ENCODE results near the gene GRID1. TPM values are rescaled to one million over a fixed set of nuclear protein-coding genes. Genes with fewer than 3 reads are reported as not detected.

The GRID1 gene
- total and polyA plus RNA-seq, 11 donors, result 0.69 to 3.4 (median 1.6) TPM

- DNase-seq, result peak in 2 of 5 donors; percentile 19 to 45
- TF ChIP-seq CTCF (IDR thresholded peaks at IDR 0.05) (no peak), POLR2A (IDR thresholded peaks at IDR 0.05) (no peak)
- H3K4me1 ChIP-seq, result peaks cover 0 to 62% (median 19%) of the 10 kb centered on the region in 12 donors
- intact Hi-C loops (cut with DNase I), result loop anchor here in 6 of 10 donors (5.0 to 10.0 kb wide), 8 partner anchors 260 to 577 kb away; no protein-coding TSS in a partner anchor
- no peak overlapping the region for H3K27ac ChIP-seq
- H3K4me3 ChIP-seq, result peak overlapping the region in 7 of 12 donors; percentile 51 to 77 (median 63)
- H3K9me3 ChIP-seq, result no peaks in the 10 kb centered on the region
- peaks cover 12 to 56% (median 30%) of the 10 kb centered on the region in 9 donors for H3K27me3 ChIP-seq
- no peaks in the 10 kb centered on the region for H3K36me3 ChIP-seq
- WGBS, 4 donors, result 38 to 44% (median 40%) methylated on average over 21 to 46 of the region's 46 CpGs
- no peak for ATAC-seq
Observed at GRCh38 chr10:86364491-86365345, 1.9 kb downstream of the GRID1 start.

DNA sequence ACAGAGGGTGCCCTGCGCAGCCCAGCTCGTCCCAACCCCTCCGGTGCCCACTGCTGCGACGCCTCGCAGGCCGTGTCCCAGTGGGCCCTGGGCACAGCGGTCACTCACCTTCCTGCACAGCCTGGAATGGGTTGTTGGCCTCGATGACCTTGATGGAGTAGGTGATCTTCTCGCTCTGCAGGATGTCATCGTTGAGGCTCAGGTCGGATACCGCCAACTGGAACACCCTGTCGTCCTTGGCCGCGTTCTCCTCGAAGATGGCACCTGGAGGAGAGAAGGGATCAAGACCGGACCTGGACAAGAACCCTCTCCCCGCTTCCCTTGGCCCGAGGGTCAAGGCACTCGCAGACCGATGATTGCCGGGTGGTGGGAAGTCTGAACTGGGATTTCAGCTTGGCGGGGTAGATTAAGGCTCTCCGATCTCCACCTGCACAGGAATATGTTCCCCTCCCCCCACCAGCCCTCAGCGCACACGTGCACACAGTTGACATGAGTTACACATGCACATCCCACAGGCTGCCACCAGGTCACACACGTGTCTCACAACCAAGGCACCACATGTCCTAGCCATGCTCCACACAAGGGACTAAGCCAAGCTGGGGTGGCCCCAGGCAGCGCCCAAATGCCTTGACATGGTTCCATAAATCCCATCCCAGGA is 2.6 kb downstream of the GRID1 start:
- H3K9me3 ChIP-seq, result no peaks in the 10 kb centered on the region
- H3K4me1 ChIP-seq, result peaks cover 0 to 62% (median 19%) of the 10 kb centered on the region in 12 donors
- TF ChIP-seq CTCF (IDR thresholded peaks at IDR 0.05), result no peak
- no peak for TF ChIP-seq POLR2A (IDR thresholded peaks at IDR 0.05)
- no peak overlapping the region for H3K4me3 ChIP-seq
- H3K27me3 ChIP-seq, result peaks cover 12 to 52% (median 28%) of the 10 kb centered on the region in 9 donors
- H3K27ac ChIP-seq, result no peak overlapping the region
- 41 to 75% (median 53%) methylated on average over 13 to 29 of the region's 29 CpGs for WGBS, 4 donors
- intact Hi-C loops (cut with DNase I), result loop anchor here in 6 of 10 donors (5.0 to 10.0 kb wide), 7 partner anchors 259 to 577 kb away; no protein-coding TSS in a partner anchor
- H3K36me3 ChIP-seq, result no peaks in the 10 kb centered on the region
- ATAC-seq, result no peak
- peak in 2 of 5 donors; percentile 14 to 55 for DNase-seq

DNA sequence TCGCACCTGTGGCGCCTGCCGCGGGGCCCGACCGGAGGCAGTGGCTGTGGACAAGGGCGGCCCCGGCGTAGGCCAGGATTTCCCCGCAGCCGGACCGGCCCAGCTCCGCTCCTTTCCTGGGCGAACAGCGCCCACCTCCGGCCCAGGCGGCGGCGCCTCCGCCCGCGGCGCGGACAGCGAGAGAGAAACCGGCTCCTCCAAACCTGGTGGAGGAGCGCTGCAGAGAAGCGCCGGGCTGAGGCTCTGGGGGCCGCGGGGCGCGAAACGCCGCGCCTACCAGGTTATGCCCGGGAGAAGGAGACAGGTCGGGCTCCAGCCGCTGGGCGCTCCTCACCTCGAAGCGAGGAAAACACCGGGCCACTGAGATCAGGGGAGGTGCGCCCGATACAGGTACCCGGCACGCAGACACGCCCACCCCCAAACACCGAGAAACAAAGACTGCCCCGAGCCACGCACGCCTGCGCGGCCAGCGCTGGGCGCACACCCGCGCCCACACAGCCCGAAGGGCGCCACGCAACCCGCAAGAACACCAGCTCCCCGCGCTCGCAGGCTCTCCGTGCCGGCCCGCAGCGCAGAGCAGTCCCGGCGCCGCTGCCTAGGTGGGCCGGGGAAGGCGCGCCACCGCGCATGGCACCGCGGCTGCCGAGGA is 3.3 kb downstream of the GRID1 start:
- no peak for TF ChIP-seq POLR2A (IDR thresholded peaks at IDR 0.05)
- TF ChIP-seq CTCF (IDR thresholded peaks at IDR 0.05), result peak; percentile 27 to 61 (median 48)
- Histone ChIP-seq H3K27me3 (peaks cover 12 to 52% (median 28%) of the 10 kb centered on the region in 9 donors), H3K4me3 (peak overlapping the region in 4 of 12 donors; percentile 11 to 15 (median 15)), H3K9me3 (no peaks in the 10 kb centered on the region), H3K27ac (peak overlapping the region in 1 of 12 donors; percentile 29), H3K4me1 (peaks cover 0 to 62% (median 19%) of the 10 kb centered on the region in 12 donors), H3K36me3 (no peaks in the 10 kb centered on the region)
- 20 to 34% (median 29%) methylated on average over 40 to 80 of the region's 80 CpGs for WGBS, 4 donors
- ATAC-seq (peak; percentile 17 to 70 (median 66)), DNase-seq (peak in 4 of 5 donors; percentile 40 to 74 (median 49))
- intact Hi-C loops (cut with DNase I), result loop anchor here in 6 of 10 donors (5.0 to 10.0 kb wide), 7 partner anchors 259 to 576 kb away; no protein-coding TSS in a partner anchor
